Measurements from ENCODE around the gene PRSS57.

GRCh38 chr19:719636-720344 lies 24.5 kb upstream of the PRSS57 start:
- TF ChIP-seq CTCF (optimal IDR thresholded peaks at IDR 0.05 in 1 of 3, IDR thresholded peaks at IDR 0.05 in 1 of 3, conservative IDR thresholded peaks at IDR 0.05 in 1 of 3; ENCODE audit: extremely low read depth in 1 of 3, insufficient read depth in 2 of 3, low read length in 3 of 3) (no peak), EZH2 (IDR thresholded peaks at IDR 0.05; ENCODE audit: low read length) (no peak)

Measured in keratinocyte (primary cell).